Peyer's patch (tissue), 4 donors: Measurements from ENCODE around the gene MED14. TPM values are rescaled to one million over a fixed set of nuclear protein-coding genes. Genes with fewer than 3 reads are reported as not detected.

Source experiments
- DNase-seq, 3 donors: peaks; one replicate each; pipeline ENCODE4 v3.0.0-alpha.2; 2017 to 2019
- H3K27ac ChIP-seq, 4 donors: fragments of 200-600 bp; sonication (generic); one replicate each; pipeline ENCODE4 v1.5.1; 2016 to 2019
- H3K27me3 ChIP-seq, 2 donors: fragments of 200-600 bp; sonication (generic); one replicate each; pipeline ENCODE4 v1.5.1; 2019
- H3K36me3 ChIP-seq, 3 donors: fragments of 200-600 bp; sonication (generic); one replicate each; pipeline ENCODE4 v1.5.1; 2016 to 2019
- H3K4me1 ChIP-seq, 4 donors: fragments of 200-600 bp; sonication (generic); one replicate each; pipeline ENCODE4 v1.5.1; 2016 to 2019
- H3K4me3 ChIP-seq, 4 donors: fragments of 200-600 bp; sonication (generic); 1 replicate in 3 of 4; 2 replicates in 1 of 4; pipeline ENCODE4 v1.5.1; 2016 to 2019; ENCODE audit warnings: mild to moderate bottlenecking in 1 of 4
- H3K9me3 ChIP-seq, 4 donors: fragments of 200-600 bp; sonication (generic); one replicate each; pipeline ENCODE4 v1.5.1; 2016 to 2019; ENCODE audit warnings: mild to moderate bottlenecking in 1 of 4
- POLR2A ChIP-seq, 2 donors: fragments of 450-650 bp; IDR thresholded peaks; one replicate each; pipeline ENCODE4 v1.5.1; 2017; ENCODE audit warnings: antibody characterized with exemption in 2 of 2, mild to moderate bottlenecking in 2 of 2, moderate library complexity in 2 of 2
- total RNA-seq, 4 donors: library from RNA; depleted of rRNA; stranded (reverse); fragments of >200 nt; gene quantifications; one replicate each; pipeline ENCODE4 v1.1.0, GENCODE V29; 2016
- TF ChIP-seq, protein P1 (sequence below), 6 experiments: fragments of 450-650 bp in 4 of 6; fragments of 200-600 bp in 2 of 6; sonication (generic) in 1 of 6; IDR thresholded peaks; one replicate each; pipeline ENCODE4 v1.5.1; 2017 to 2019; ENCODE audit warnings: antibody characterized with exemption in 6 of 6, mild to moderate bottlenecking in 3 of 6, moderate library complexity in 1 of 6

Gene MED14
- total RNA-seq, 4 donors from 2014 or later = 33.8 to 98.1 (median 83.2) TPM

DNA sequence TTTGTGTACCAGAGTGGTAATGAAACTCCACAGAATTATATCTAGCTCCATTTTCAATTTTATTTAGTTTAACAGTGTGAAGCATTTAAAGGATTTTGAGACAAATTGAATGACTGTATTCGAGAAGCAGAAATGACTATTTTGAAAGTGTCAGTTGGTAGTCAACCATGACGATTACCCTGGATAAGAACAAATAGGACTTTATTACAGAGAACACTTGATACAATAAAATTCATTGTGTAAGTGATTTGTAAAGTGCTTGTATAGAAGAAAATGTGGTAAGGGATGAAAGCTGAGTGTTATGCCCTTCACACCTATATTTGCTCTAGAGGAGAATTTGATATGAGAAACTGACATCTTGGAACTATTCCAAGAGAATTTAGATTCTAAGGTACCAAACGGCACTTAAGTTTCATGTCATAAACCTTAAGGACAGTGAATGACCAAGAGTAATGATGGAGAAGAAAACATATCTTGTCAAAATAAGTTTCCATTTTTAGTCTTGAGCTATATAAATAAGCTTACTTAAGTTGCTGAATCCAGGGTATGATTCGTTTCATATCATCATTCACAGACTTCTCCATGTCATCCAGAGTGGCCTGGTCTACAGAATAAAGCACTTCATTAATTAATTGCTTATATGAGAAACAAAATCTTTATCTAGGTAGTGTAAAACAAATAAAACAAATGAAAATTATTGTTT lies 34.6 kb downstream of the MED14 start:
- TF ChIP-seq POLR2A (IDR thresholded peaks at IDR 0.05) = no peak
- TF ChIP-seq, protein P1, sequence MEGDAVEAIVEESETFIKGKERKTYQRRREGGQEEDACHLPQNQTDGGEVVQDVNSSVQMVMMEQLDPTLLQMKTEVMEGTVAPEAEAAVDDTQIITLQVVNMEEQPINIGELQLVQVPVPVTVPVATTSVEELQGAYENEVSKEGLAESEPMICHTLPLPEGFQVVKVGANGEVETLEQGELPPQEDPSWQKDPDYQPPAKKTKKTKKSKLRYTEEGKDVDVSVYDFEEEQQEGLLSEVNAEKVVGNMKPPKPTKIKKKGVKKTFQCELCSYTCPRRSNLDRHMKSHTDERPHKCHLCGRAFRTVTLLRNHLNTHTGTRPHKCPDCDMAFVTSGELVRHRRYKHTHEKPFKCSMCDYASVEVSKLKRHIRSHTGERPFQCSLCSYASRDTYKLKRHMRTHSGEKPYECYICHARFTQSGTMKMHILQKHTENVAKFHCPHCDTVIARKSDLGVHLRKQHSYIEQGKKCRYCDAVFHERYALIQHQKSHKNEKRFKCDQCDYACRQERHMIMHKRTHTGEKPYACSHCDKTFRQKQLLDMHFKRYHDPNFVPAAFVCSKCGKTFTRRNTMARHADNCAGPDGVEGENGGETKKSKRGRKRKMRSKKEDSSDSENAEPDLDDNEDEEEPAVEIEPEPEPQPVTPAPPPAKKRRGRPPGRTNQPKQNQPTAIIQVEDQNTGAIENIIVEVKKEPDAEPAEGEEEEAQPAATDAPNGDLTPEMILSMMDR (IDR thresholded peaks at IDR 0.05) = no peak
- no peak overlapping the region for H3K4me3 ChIP-seq
- DNase-seq = no peak
- no peaks in the 10 kb centered on the region for H3K4me1 ChIP-seq
- peaks cover 0 to 30% (median 0%) of the 10 kb centered on the region in 3 donors for H3K36me3 ChIP-seq
- H3K9me3 ChIP-seq = no peaks in the 10 kb centered on the region
- H3K27ac ChIP-seq = no peak overlapping the region
- H3K27me3 ChIP-seq = no peaks in the 10 kb centered on the region

DNA sequence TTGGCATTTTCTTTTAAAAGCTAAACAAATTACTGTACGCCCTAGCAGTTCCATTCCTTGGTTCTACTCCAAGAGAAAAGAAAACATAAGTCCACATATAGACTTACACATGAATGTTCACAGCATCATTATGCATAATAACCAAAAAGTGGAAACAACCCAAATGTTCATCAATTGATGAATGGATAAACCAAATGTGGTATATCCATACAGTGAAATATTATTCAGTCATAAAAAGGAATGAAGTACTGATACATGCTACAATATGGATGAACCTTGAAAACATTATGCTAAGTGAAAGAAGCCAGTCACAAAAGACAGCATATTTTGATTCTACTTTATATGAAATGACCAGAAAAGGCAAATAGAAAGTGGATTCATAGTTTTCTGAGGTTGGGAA lies 36.5 kb downstream of the MED14 start:
- DNase-seq = no peak

DNA sequence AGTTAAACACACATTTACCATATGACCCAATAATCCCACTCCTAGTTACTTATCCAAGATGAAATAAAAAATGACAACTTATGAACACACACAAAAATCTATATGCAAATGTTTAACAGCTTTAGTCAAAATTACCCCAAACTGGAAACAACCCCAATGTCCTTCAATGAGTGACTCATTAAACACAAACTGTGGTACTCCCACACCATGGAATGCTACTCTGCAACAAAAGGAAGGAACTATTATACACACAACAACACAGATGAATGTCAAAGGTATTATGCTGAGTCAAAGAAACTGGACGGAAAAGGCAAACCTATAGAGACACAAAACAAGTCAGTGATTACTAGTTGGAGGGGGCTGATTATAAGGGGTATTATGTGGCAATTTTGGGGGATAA lies 40.5 kb downstream of the MED14 start:
- H3K36me3 ChIP-seq = peaks cover 0 to 23% (median 0%) of the 10 kb centered on the region in 3 donors
- H3K4me3 ChIP-seq = no peak overlapping the region
- no peaks in the 10 kb centered on the region for H3K9me3 ChIP-seq
- H3K27ac ChIP-seq = no peak overlapping the region
- no peak for DNase-seq
- H3K27me3 ChIP-seq = no peaks in the 10 kb centered on the region
- no peaks in the 10 kb centered on the region for H3K4me1 ChIP-seq
- no peak for TF ChIP-seq POLR2A (IDR thresholded peaks at IDR 0.05)
- TF ChIP-seq, protein P1 (IDR thresholded peaks at IDR 0.05) = no peak

More for the DNA sequence above, 36.5 kb downstream of the MED14 start:
- Histone ChIP-seq H3K9me3 (no peaks in the 10 kb centered on the region), H3K36me3 (peaks cover 0 to 30% (median 0%) of the 10 kb centered on the region in 3 donors), H3K4me3 (no peak overlapping the region), H3K27ac (no peak overlapping the region), H3K4me1 (no peaks in the 10 kb centered on the region), H3K27me3 (no peaks in the 10 kb centered on the region)
- no peak for TF ChIP-seq POLR2A (IDR thresholded peaks at IDR 0.05)
- TF ChIP-seq, protein P1 (IDR thresholded peaks at IDR 0.05) = no peak

DNA sequence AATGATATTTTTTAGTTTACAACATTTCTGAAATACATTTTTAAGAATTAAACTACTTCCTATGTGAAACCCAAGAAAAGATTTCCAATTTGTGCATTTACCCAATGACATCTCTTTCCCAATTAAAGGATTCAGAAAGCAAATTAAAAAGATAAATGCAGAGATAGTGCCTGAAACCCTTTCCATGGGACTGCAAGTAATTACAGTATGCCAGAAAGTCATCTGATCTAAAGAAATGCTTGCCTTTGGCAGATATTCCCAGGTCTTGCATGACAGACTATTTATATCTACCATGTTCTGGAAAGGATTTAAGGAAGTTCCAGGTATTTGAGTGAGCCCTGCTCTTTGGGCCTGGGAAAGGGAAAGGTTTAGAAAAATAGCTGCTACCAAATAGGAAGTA lies 46.4 kb downstream of the MED14 start:
- Histone ChIP-seq H3K36me3 (peaks cover 0 to 31% (median 0%) of the 10 kb centered on the region in 3 donors), H3K9me3 (no peaks in the 10 kb centered on the region), H3K27ac (no peak overlapping the region), H3K27me3 (no peaks in the 10 kb centered on the region), H3K4me3 (no peak overlapping the region), H3K4me1 (no peaks in the 10 kb centered on the region)
- DNase-seq = no peak
- TF ChIP-seq POLR2A (IDR thresholded peaks at IDR 0.05) = no peak
- TF ChIP-seq, protein P1 (IDR thresholded peaks at IDR 0.05) = no peak

DNA sequence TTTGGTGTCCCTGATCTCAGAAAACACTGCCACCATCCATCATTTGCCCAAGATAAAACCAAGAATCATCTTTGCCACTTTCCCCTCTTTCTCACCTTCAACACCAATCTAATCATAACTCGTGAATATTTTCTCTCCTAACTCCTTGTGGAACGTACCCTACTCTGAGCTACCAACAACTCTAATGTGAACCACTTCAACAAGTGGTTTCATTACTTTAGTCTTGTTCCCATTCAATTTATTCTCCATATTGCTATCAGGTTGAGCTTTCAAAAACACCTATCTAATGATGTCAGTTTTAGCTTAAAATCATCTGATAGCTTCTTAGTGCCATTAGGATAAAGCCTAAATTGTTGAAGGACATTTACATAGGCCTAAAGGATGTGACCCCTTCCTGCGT lies 48.2 kb downstream of the MED14 start:
- Histone ChIP-seq H3K27ac (no peak overlapping the region), H3K4me1 (no peaks in the 10 kb centered on the region), H3K36me3 (peaks cover 0 to 30% (median 0%) of the 10 kb centered on the region in 3 donors), H3K4me3 (no peak overlapping the region), H3K9me3 (no peaks in the 10 kb centered on the region), H3K27me3 (no peaks in the 10 kb centered on the region)
- DNase-seq = no peak
- no peak for TF ChIP-seq POLR2A (IDR thresholded peaks at IDR 0.05)
- TF ChIP-seq, protein P1 (IDR thresholded peaks at IDR 0.05) = no peak
